Measurements from ENCODE around the gene MAOB. TPM values are rescaled to one million over a fixed set of nuclear protein-coding genes. Genes with fewer than 3 reads are reported as not detected.

The MAOB gene
- total RNA-seq, 2 experiments from 2014 or later, result not detected

Other genes with a start within 250 kb of the MAOB start
- under 1 TPM; 0.10 to 0.12 TPM for gene MAOA, start 226.2 kb downstream of the MAOB start, total RNA-seq
- gene NDP, start 90.9 kb upstream of the MAOB start, total RNA-seq, result not detected